ENCODE measurements around the gene NDST3.

The NDST3 gene

DNA sequence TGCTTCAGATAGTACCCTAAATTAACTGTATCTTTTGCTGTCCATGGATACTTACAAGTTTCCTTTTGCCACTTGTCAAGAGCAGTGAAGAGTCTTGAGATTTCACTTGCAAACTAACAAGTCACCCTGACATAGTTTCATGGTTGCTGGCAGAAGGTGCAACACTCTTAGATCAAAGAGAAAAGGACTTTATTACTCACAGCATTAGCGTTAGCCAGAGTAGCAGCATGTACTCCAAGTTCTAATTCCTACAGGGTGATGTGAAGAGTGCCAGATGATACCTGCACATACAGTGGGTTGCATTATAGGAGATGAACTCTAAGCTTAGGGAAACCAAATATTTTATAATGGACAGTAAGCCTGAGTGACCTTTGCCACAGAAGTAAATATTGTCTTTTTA, 47.9 kb downstream of the NDST3 start:
- no peak for DNase-seq

DNA sequence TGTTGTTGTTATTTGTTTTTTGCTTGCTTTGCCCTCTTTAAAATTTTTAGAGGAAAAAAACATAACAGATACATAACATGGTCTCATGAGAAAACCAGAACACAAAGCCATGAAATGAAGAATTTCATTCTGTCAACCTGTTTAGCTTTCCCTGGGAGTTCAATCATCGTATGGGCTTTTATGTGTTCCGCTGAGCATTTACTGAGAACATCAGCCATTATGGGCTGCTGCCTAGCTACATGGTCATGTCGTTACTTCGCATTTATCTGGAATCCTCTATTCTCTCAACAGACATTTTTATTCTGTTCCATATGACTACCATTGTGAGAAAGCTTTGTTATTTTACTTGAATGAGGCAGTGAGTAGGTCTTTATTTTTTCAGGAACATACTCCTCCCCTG, 51.4 kb downstream of the NDST3 start:
- DNase-seq, result no peak

DNA sequence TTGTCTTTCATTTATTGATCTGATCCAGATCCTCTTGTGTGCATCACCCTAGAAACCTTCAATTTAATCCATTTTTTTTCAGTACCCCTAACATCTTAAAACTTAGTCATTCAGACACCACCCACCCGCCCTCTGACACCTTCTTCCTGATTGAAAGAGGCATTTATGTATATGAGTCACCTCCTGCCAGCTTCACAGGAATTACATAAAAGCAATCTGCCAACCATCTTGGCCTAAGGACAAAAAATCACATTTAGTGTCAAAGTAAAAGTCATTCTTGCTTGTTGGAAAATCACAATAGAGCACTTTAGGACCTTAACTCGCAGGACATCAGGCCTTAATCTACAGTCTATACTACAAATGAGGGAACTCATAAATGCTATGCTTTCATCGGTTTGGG, 52.1 kb downstream of the NDST3 start:
- no peak for DNase-seq

DNA sequence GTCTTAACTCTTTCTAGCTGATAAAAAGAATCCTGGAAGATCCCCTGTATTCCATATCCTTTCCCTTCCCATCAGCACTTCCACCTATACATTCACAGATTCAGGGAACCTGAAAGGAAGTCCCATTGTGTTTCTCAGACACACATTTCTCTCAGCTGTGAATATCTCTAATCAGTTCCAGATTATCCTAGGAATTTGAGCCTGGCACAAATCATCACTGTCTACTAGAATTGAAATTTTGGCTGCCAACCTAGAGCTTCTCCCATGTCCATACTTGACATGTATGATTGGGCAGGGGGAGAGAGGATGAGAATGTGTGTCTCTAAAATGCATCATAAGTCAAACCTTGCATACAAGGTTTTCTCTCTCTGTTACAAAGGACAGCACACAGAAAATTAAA, 53.1 kb downstream of the NDST3 start:
- no peak for DNase-seq

DNA sequence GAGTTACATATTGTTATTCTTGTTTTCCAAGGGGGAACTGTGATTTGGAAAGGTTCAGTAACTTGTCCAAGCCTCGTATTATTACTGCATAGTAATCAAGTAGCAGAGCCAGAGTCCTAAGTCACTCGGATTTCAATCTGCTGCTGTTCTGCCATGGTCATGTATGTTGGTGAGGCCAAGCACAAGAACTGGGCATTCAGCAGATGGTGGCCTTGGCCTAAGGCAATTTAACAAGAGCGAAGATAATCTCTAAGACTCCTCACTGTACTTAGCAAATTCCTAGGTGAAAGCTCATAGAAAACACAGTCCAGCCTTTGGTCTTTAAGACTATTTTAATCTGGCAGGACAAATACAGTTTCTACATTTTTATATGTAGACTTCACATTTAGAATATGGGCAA, 64.8 kb downstream of the NDST3 start:
- no peak for DNase-seq

DNA sequence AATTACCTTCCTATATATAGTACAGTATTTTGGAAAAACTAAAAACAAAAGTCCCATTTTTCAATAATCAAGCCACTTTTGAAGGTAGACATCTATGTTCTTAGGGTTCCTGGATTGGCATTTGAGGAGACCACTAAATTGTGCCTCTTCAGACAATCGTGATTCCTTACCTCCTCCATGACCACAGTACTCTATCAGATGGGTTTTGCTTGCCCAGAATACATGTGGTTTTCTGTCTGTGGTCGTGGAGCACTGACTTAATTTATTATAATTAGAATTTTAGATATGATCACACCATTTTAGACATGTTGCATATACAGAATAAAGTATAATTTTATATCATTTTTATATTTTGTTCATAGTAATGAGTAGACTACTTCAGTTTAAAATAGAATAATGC, 67.9 kb downstream of the NDST3 start:
- no peak for DNase-seq

DNA sequence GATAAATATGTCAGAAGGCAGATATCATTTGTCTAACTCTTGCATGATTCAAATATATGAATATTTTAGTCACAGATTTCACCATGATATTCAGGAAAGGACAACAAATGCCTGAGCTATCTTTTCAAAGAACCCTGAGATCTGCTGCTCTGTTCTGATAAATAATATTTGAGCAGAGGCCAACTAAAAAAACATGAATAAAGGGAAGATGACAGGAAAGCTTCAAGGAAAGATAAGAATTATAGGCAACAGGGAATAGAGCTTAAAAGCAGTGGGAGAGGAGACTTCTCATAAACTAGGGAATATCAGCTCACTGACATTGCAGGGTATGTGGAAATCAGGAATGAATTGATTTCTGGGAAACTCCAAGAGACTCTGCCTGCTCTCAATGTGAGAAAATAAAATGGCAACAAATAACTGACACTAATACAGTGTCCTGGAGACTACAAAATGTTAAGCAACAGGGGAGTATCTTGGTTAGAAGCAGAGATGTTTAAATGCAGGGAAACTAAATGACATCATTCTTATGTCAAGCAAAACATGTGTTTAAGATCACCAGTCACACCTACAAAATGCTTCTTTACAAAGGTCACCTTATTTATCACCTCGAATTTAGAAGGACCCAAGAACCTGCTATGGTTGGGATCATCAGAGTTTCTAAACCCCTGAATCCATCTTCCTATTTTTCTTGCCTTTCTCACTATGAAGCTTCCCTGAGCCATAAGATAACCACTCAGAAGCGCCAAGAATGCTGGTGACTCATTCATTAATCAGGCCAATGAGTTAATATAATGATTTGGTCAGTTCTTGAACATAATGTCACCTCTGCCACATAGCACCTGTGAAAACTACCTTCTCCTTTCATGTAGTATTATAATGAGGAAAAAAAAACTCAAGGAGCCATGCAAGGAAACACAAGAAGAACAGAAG, 78.1 kb downstream of the NDST3 start:
- no peak for DNase-seq

DNA sequence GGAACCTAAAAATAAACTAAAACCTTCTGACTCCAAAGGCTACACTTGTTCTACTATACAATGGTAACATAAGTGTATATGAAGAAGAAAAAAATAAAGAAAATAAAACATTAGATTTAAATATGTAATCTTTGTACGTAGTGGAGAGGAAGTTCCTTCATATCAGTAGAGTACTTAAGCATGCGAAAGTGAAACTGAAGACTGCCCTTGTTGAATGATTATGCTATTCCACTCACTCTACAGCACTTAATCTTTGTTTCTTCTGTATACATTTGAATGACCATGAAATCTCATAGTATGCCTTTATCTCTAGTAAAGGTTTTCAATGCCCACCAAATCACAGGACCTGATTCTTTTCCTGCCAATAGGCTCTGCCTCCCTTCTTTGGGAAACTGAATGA, 78.9 kb downstream of the NDST3 start:
- no peak for DNase-seq

DNA sequence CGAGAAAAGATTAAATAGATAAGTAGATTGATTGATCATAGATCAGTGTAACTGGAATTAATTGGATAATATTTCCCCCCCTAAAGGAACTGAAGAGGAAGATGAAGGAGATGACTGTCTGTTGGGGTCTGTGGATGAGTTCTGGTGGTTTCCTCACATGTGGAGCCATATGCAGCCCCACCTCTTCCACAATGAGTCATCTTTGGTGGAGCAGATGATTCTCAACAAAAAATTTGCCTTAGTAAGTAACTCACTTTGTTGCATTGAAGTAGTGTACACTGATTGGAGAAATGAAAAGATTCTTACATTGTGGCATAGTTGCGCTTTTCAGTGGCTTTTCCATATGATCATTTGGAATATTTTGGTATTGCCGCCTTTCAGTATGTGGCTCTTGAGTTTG, 80.4 kb downstream of the NDST3 start:
- DNase-seq, result no peak

DNA sequence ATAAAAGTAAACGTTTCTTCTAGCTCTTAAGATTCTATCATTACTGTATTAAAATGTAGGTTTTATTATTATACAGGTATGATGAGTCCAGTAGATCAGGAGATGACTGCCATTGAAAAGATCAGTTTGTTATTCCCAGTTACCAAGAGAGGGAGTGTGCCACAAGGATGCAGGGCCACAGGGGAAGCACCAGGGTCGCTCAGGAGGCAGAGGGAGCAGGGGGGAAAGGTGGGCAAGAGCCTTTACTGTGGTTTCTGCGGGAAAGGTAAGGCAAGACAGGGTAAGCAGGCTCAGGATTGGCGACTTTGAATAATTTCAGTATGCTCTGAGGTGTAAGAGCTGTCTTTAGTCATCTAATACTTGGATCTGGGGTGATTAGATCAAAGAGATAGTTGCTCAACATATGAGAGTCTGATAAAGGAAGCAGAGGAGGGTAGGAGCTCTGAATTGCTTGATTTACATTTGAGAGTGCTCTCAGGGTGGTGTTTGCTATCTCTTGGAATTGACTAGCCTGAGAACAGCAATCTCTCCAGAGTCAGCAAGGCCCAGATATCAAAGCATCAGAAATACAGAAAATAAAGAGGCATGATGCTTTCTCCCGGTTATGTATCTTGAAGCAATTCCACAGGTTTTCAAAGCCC, 86.0 kb downstream of the NDST3 start:
- no peak for DNase-seq

DNA sequence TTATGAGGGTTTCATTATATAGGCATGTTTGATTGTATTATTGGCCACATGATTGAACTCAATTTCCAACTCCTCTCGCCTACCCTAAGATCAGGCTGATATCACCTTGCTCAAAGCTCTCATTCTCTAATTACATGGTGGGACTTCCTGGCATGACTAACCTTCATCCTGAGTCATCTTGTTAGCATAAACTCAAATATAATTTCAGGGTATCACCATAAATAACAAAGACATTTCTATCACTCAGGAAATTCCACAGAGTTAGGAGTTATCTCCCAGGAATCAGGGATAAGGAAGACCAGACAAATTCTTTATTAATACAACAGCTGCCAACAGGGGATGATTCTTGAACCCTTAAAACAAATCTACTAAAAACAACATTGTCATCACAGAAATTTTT, 90.7 kb downstream of the NDST3 start:
- no peak for DNase-seq

DNA sequence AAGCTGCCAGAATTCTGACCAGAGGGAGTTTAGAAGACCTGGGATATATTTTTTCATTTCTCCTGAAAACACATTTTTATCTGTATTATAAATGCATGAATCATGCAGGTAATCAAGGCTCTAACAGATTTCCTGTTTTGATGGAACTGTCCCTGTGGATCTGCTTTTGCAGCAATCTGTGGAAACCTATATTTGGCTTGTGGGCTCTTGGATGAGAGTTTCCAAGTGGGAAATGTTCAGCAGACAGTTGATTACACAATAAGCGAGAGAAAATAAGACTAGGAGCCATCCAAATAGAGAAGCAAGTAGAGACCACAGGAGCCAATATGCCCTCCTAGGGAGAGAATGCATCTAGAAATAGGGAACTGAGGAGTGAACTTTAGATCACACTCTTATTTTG, 105.0 kb downstream of the NDST3 start:
- no peak for DNase-seq

DNA sequence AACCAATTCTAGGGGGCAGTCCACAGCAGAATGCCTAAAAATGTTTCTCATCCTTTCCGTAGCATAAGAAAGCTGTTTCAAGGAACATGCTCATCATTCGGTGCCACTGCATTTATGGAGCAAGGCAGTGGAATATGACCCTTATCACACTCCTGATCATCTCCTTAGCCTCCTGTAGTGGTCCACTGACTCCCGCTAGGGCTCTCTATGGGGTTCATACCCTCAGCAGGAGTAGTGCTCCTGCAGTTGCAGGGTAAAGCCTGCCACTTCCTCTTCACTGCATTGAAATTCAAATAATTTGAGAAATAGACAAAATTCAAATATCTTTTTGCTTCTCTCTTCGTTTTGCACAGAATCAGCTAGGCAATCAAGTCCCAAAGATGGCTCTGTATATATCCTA, 107.0 kb downstream of the NDST3 start:
- DNase-seq, result no peak

DNA sequence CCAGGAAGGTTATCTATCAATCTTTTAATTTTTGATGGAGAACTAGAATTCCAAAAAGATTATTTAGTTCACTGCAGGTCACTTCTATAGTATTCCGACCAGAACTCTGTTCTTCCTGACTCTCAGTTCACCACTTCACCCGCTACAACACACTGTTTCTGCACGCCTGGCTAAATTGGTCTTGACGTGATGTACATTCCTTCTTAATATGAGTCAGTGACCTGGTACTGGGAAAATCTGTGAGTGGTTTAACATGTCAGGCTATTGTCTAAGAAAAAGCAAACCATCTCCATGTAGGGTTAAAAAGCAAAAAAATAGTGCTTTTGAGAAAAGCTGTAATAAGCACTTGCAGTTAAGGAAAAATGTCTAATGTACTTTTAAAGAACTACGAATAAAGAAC, 120.4 kb downstream of the NDST3 start:
- no peak for DNase-seq

DNA sequence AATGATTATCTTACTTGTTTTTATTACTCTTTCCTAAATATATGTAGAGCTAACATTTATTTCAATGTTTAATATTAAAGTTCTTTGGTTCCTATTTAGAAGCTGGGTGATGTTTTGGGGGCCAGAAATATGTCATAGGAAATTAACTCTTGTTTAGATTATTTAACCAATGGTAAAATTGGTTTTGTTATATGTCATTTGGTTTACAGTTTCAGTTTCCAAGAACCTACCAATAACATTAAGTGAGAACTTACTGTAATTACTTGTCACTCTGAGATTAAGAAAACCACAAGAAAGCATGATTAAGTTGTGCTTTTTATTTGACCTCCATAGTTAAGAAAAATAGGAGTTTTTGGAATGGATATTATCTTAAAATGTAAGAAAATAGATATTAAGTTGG, 121.2 kb downstream of the NDST3 start:
- no peak for DNase-seq

DNA sequence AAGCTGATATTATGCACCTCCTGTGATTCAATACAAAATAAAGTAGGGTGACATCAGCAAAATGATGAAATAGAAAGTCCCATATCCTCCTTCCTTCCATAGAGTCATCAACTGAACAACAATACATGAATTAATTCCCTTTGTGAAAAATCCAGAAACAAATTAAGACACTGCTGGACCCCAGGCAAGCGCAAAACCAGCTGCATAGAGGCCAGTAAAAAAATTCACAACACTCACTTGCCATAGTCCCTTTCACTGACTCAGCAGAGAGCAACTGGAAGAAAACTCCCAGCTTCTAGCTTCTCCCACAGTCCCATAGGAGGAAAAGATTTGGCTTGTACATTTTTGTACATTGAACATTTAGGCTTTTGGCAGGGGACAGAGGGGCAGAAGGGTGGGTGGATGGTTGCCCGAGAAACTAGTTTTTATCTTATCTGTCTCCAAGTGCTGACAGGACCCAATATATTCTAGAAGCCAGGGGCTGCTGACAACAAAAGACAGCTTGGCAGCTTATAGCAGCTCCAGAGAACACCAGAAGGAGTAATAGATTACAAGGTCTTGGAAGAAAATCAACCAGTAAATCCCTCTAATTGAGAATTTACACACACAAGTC, 124.6 kb downstream of the NDST3 start:
- no peak for DNase-seq

DNA sequence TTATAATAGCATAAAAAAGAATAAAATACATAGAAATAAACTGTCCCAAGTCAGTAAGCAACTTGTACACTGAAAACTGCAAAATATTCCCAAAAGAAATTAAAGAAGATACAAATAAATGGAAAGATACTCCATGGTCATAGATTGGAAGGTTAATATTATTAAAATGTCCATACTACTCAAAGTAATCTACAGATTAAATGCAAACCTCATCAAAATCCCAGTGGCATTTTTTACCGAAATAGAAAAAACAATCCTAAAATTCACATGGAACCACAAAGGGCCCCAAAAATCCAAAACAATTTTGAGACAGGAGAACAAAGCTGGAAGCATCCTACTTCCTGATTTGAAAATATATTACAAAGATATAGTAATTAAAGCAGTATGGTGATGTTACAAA, 133.0 kb downstream of the NDST3 start:
- no peak for DNase-seq

DNA sequence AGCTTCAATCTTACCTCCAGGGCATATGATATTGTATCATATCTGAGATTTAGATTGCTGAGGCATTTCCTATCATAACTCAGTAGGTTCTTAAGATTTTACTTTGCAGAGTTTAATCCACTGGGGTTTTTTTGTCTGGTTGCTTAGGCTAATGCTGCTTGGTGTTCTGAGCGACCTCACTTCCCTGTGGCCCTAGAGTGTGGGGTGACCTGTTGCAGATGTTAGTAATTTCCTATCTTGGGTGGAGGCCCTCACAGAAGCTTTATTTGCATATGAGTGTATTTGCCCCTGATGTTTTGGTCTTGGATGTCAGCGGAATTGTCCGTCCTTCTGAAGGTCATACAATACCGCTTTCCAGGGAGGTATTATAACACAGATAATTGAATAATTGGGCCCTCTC, 137.1 kb downstream of the NDST3 start:
- DNase-seq, result no peak

DNA sequence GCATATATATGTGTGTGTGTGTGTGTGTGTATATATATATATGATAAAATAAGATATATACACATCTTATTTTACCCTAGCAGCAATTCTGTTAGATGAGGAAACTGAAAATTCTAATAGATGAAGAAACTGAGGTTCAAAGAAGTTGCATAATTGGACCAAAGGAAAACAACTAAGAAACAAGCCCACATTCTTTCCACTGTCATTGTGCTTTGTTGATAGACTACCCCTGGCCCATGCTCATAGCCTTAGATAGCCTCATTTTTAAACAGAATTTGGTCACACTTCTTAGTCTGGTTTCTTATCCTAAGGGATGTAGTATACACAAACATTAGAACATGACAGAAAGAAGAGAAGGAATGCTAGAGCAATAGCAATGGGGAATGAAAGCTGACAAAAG, 138.8 kb downstream of the NDST3 start:
- no peak for DNase-seq

DNA sequence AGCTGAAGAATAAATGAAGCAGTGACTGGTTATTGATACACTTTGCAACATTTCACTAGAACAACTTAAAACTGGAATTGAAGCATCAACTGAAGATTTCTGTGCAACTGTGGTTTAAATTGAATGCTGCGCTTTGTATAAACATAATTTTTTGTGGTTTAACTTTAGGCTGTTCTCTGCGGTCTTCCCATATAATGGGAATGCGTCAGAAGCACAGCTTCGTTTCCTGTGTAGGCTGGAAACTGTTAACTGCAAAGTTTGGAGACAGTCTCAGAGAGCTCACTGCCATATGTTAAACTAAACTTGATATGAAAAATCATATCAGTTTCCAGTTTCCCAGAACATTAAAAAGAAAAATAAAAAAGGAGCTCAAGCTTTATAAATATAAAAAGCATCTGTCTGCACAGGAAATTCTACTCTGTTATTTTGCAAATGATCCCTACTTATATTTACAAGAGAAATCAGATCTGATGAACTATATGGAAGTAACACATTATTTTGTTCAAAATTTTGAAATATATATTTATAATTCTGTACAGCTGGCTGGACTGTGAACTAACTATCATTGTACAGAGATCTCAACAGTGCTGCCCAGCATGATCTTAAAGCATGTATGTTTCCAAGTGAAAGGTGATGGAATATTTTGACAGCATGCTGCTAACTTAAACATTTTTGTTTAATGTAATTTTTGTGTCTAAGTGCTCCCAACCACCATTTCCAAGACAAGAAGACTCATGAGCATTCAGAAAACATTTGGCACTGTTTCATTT, 139.9 kb downstream of the NDST3 start:
- no peak for DNase-seq

DNA sequence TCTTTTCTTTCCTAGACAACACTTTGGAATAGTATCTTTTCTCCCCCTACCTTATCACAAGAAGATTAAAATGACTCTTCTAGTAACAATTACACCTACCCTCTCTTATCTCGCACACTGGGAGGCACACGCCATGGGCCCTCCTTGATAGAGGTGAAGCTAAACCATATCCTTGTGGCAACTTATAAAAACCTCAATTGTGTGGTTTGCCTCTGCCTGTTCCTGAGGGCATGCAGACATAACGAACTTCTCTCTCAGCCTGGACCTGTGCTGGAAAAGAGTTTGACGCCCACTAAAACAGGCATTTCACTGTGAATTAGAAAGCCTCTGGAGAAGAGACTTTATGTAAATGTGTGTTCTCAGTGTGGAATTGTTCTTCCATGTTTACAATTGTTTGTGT, 141.2 kb downstream of the NDST3 start:
- no peak for DNase-seq

DNA sequence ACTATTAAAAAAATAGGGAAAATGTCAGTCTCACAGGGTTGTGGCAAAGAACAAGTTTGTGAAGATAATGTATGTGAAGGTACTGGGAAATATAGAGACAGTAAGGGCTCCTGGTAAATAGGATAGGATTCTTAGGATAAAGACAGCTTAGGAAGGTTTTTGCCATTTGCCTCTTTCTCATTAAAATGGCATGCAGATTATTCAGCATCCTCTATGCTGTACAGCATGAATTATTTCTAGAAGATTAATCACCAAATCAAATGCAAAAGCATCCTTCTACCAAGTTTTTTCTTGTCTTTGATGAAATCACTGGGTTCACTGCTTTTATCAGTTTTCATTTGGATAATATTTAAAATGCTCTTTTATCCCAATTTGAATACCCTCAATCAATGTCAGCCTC, 142.8 kb downstream of the NDST3 start:
- DNase-seq, result no peak

DNA sequence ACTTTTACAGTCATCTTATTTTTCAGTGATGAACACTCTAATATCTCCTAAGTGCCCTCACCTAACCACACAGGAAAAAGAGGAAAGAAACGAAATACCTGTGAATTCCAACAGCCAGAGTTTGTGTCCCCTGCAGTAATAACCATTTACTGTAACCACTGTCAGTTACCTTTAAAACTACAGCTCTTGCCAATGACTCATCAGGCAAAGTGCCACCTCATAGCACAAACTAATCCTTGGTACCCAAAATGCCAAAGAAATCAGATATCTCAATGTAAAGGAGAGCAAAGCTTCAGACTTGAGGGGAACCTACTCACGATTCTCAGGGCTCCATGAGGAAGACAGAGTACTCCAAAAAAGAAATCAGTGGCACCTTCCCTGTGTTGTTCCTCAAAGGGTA, 146.5 kb downstream of the NDST3 start:
- no peak for DNase-seq

DNA sequence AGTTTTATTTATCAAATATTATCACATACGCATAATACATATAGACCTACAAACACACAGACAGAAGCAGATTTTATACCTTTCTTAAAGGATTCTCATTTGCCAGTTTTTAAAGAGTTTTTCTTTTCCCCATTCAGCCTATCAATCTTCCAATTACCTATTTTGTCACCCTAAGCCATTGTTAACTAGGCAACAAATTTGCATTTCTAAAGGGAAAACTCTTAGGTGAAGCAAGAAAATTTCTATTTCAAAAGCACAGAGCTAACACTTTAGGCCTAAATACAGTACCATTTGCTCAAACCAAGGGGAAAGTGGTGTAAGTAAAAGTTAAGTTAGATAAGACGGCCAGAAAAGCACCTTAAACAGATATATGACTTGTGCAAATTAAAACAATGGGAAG, 156.6 kb downstream of the NDST3 start:
- DNase-seq, result no peak
